ENCODE results near the gene TNFRSF8. TPM values are rescaled to one million over a fixed set of nuclear protein-coding genes. Genes with fewer than 3 reads are reported as not detected.

TNFRSF8 gene
- total RNA-seq = not detected in 2 replicates

DNA sequence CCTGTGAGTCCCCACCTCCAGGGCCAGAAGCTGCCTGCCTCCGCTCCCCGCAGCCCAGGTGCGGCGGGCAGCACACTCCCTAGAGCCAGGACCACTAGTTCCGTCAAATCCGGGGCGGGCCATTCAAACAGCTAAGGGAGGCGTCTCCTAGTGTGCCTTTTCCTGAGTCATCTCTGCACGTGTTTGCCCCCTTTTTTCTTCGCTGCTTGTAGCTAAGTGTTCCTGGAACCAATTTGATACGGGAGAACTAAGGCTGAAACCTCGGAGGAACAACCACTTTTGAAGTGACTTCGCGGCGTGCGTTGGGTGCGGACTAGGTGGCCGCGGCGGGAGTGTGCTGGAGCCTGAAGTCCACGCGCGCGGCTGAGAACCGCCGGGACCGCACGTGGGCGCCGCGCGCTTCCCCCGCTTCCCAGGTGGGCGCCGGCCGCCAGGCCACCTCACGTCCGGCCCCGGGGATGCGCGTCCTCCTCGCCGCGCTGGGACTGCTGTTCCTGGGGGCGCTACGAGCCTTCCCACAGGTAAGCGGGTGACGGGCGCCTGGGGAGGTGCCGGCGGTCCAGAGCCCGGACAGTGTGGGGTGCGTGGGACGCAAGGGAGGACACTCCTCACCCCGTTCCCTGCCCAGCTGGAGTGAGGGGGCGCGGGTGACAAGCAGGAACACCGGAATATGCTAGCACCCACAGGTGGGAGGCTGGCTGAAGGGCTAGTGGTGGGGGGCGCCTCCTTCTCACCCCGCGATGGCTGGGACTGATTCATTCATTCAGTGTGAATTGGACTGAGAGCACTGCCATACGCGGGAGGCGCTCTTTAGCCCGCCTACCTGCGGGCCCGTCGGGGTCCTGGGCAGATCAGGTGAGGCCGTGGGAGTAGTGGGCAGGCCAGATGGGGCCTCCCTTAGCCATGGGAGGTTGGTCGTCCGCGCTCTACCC, at the start of gene TNFRSF8:
TSS of gene TNFRSF8 (plus strand) at position 163 of the 932 bp plus-strand sequence. CDS start at position 459, 296 bp downstream.

GRCh38 chr1:12166834-12167492, 103.9 kb downstream of the TNFRSF8 start, which contains the start of gene TNFRSF1B:
Gene TNFRSF1B (plus strand): TSS chr1:12166991. CDS start chr1:12167092, 101 bp downstream.

Other genes with a start within 250 kb of the TNFRSF8 start
- not detected in 2 replicates for gene NPPA, start 215.5 kb upstream of the TNFRSF8 start, total RNA-seq
- gene NPPB, start 204.4 kb upstream of the TNFRSF8 start, total RNA-seq = 0.48 TPM in 1 of 2 replicates, not detected in the other
- 86.5 and 98.3 TPM in 2 replicates for gene KIAA2013, start 136.9 kb upstream of the TNFRSF8 start, total RNA-seq
- 62.2 and 144 TPM in 2 replicates for gene PLOD1, start 128.6 kb upstream of the TNFRSF8 start, total RNA-seq
- 72.1 and 94.8 TPM in 2 replicates for gene MFN2, start 82.9 kb upstream of the TNFRSF8 start, total RNA-seq
- gene MIIP, start 43.8 kb upstream of the TNFRSF8 start, total RNA-seq = 44.3 and 60.0 TPM in 2 replicates
- under 0.01 TPM in 1 of 2 replicates, not detected in the other for gene TNFRSF1B, start 103.7 kb downstream of the TNFRSF8 start, total RNA-seq
- 29.4 and 38.8 TPM in 2 replicates for gene VPS13D, start 166.7 kb downstream of the TNFRSF8 start, total RNA-seq

Data from tracheal epithelial cell (primary cell).